Esophagus muscularis mucosa (tissue), 4 donors: ENCODE data around the gene PYURF. TPM values are rescaled to one million over a fixed set of nuclear protein-coding genes. Genes with fewer than 3 reads are reported as not detected.
A peak's percentile ranks its signal among the peaks of the same experiment; 100 is the strongest.

Source experiments
- DNase-seq: peaks from one replicate; pipeline ENCODE4 v3.0.0-alpha.2; 2017; ENCODE audit errors: extremely low spot score
- H3K27ac ChIP-seq, 4 donors: fragments of 200-600 bp; sonication (generic); replicated peaks in 1 of 4; 1 replicate in 3 of 4; 2 replicates in 1 of 4; pipeline ENCODE4 v1.5.1; 2016 to 2019; ENCODE audit warnings: mild to moderate bottlenecking in 1 of 4
- H3K27me3 ChIP-seq, 4 donors: fragments of 200-600 bp; sonication (generic); one replicate each; pipeline versions ENCODE4 v1.5.1 to v1.6.0; 2016 to 2019
- H3K36me3 ChIP-seq, 4 donors: fragments of 200-600 bp; sonication (generic); one replicate each; pipeline ENCODE4 v1.5.1; 2016 to 2019
- H3K4me1 ChIP-seq, 4 donors: fragments of 200-600 bp; sonication (generic); one replicate each; pipeline ENCODE4 v1.5.1; 2016 to 2019
- H3K4me3 ChIP-seq, 4 donors: fragments of 200-600 bp; sonication (generic); 1 replicate in 2 of 4; 2 replicates in 2 of 4; pipeline ENCODE4 v1.5.1; 2016 to 2019; ENCODE audit warnings: mild to moderate bottlenecking in 4 of 4, moderate library complexity in 1 of 4
- H3K9me3 ChIP-seq, 4 donors: fragments of 200-600 bp; sonication (generic); 1 replicate in 3 of 4; 2 replicates in 1 of 4; pipeline ENCODE4 v1.5.1; 2016 to 2019
- CTCF ChIP-seq, 3 experiments: fragments of 200-600 bp in 2 of 3; fragments of 450-650 bp in 1 of 3; sonication (generic) in 2 of 3; IDR thresholded peaks; one replicate each; pipeline ENCODE4 v1.5.1; 2017 to 2019; ENCODE audit warnings: antibody characterized with exemption in 3 of 3, mild to moderate bottlenecking in 2 of 3, moderate library complexity in 1 of 3
- EP300 ChIP-seq: sonication (generic); formaldehyde crosslinking; IDR thresholded peaks from one replicate; pipeline ENCODE4 v1.6.1; 2017; ENCODE audit warnings: antibody characterized with exemption
- POLR2A ChIP-seq: fragments of 450-650 bp; IDR thresholded peaks from one replicate; pipeline ENCODE4 v1.6.1; 2017; ENCODE audit warnings: antibody characterized with exemption, moderate library complexity, mild to moderate bottlenecking, low read depth
- POLR2AphosphoS5 ChIP-seq, 2 donors: sonication (generic); formaldehyde crosslinking; IDR thresholded peaks; one replicate each; pipeline ENCODE4 v1.6.1; 2017; ENCODE audit warnings: antibody characterized with exemption in 2 of 2
- WGBS: methylation state at CpG from one replicate; pipeline ENCODE4 v1.1.5; 2018; 5-methylcytosine and 5-hydroxymethylcytosine counted together
- intact Hi-C: fragments of 100-400 bp; cut with DNase I; formaldehyde crosslinking; loops from one replicate; pipeline ENCODE4 v1.15.1; 2023
- total RNA-seq, 4 donors: library from RNA; depleted of rRNA; stranded (reverse); fragments of >200 nt; gene quantifications; one replicate each; pipeline versions ENCODE4 v1.1.0 to v1.2.1, GENCODE V29; 2016

PYURF gene
- total RNA-seq: 10 to 100 TPM; 65.2 to 95.9 (median 80.3) TPM

- H3K36me3 ChIP-seq: peaks cover 5 to 29% (median 14%) of the 10 kb centered on the region in 4 donors
- H3K9me3 ChIP-seq: no peaks in the 10 kb centered on the region
- TF ChIP-seq POLR2AphosphoS5 (IDR thresholded peaks at IDR 0.05) (peak; percentile 93 to 94), POLR2A (peak; percentile 66), CTCF (IDR thresholded peaks at IDR 0.05) (peak in 1 of 3 experiments; percentile 7), EP300 (no peak)
- H3K27ac ChIP-seq: peak within 1 kb of the TSS; percentile 89 to 96 (median 94)
- 3% methylated on average over 4 of the region's 68 CpGs for WGBS
- peaks cover 13 to 45% (median 41%) of the 10 kb centered on the region in 4 donors for H3K4me1 ChIP-seq
- H3K4me3 ChIP-seq: peak within 1 kb of the TSS; percentile 83 to 86 (median 84)
- no peaks in the 10 kb centered on the region for H3K27me3 ChIP-seq
- peak; percentile 99 for DNase-seq
- intact Hi-C loops: loop anchor here (5.0 to 10.0 kb wide), 4 partner anchors 66 to 519 kb away; partner anchors contain the start of genes HERC3, HERC5, PKD2 and PPM1K
Measured at GRCh38 chr4:88523325-88524129, at the start of gene PYURF. Gene PYURF (minus strand): TSS chr4:88523776. CDS start chr4:88523700, 76 bp downstream.

- no peaks in the 10 kb centered on the region for H3K9me3 ChIP-seq
- DNase-seq: no peak
- no peaks in the 10 kb centered on the region for H3K36me3 ChIP-seq
- H3K27ac ChIP-seq: no peak overlapping the region
- H3K4me3 ChIP-seq: no peak overlapping the region
- H3K4me1 ChIP-seq: peaks cover 5 to 14% (median 11%) of the 10 kb centered on the region in 4 donors
- TF ChIP-seq POLR2A: no peak
- no peak for TF ChIP-seq POLR2AphosphoS5 (IDR thresholded peaks at IDR 0.05)
- TF ChIP-seq EP300: no peak
- TF ChIP-seq CTCF (IDR thresholded peaks at IDR 0.05): no peak
- no peaks in the 10 kb centered on the region for H3K27me3 ChIP-seq
- intact Hi-C loops: no loop called here
Measured at GRCh38 chr4:88570001-88570400, 46.4 kb upstream of the PYURF start.

- 86% methylated on average over 1 of the region's 1 CpG for WGBS
- H3K9me3 ChIP-seq: no peaks in the 10 kb centered on the region
- no peak for DNase-seq
- no peak overlapping the region for H3K4me3 ChIP-seq
- TF ChIP-seq CTCF (IDR thresholded peaks at IDR 0.05): no peak
- no peak for TF ChIP-seq EP300
- TF ChIP-seq POLR2AphosphoS5 (IDR thresholded peaks at IDR 0.05): no peak
- TF ChIP-seq POLR2A: no peak
- no peak overlapping the region for H3K27ac ChIP-seq
- no peaks in the 10 kb centered on the region for H3K4me1 ChIP-seq
- H3K27me3 ChIP-seq: no peaks in the 10 kb centered on the region
- H3K36me3 ChIP-seq: no peaks in the 10 kb centered on the region
- intact Hi-C loops: no loop called here
Measured at GRCh38 chr4:88567591-88567990, 44.0 kb upstream of the PYURF start.

- intact Hi-C loops: no loop called here
- DNase-seq: no peak
- TF ChIP-seq EP300 (no peak), POLR2AphosphoS5 (IDR thresholded peaks at IDR 0.05) (no peak), CTCF (IDR thresholded peaks at IDR 0.05) (no peak), POLR2A (no peak)
- Histone ChIP-seq H3K9me3 (no peaks in the 10 kb centered on the region), H3K4me3 (no peak overlapping the region), H3K27ac (no peak overlapping the region), H3K4me1 (no peaks in the 10 kb centered on the region), H3K27me3 (no peaks in the 10 kb centered on the region), H3K36me3 (no peaks in the 10 kb centered on the region)
- WGBS: 92% methylated on average over 7 of the region's 7 CpGs
Measured at GRCh38 chr4:88549815-88550214, 26.2 kb upstream of the PYURF start.
